ENCODE data around the gene NAP1L4.

The NAP1L4 gene

DNA sequence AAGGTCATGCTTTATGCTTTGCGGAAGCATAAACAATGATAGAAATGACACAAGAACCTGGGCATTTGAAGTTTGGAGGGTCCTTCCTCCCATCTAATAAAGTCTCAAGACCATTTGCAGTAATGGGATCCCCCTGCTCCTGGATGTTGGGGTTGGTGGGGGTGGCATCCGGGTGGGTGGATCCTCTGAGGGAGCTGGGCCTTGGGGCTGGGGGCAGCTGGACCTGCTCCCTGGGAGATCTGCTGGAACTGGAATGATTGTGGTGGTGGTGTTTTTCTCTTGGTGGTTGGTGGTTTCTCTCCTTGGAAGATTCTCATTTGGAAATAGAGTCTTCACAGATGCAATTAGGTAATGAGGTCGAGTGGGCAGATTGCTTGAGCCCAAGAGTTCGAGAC is 2.2 kb upstream of the NAP1L4 start:
- no peak for DNase-seq (ENCODE audit: low read depth, low spot score)

GRCh38 chr11:2992997-2993325 is 832 bp upstream of the NAP1L4 start:
- no peak for DNase-seq (ENCODE audit: low read depth, low spot score)

DNA sequence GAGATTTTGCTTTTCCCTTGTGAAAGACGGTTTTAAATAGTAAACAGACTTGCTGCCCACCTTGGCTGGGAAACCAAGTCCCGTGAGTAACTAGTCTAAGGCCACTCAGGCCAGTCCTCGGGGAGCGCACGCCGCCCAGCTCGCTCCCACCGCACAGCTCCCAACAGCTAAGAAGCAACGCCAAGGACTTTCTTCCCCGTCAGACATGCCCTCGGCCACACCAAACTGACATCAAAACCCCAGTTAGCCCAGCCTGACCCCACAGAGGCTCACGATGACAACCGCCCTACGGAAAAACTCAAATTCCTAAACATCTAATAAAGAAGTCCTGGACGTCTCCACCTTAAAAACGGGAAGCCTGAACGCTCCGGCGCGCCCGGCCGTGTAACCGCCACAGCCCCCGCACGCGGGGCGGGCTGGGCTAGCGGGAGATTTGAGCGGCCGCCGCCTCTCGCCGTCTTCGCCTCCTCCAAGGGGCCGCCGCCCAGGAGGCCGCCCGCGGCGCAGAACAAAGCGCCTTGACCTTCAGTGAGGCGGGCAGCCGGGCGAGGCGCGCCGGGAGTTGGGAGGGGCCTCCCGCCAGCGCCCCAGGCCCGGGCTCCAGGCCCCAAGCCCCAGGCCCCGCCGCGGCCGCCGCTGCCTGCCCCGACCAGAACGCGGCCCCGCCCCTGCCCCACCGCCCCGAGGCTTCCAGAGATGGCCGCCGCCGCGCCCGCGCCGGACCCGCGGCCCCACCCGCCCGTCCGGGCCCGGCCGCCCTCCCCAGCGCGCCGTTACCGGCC is 486 bp downstream of the NAP1L4 start:
- DNase-seq (ENCODE audit: low read depth, low spot score): peak; percentile 56

GRCh38 chr11:2990617-2991451 is 1.3 kb downstream of the NAP1L4 start:
- peak; percentile 35 for DNase-seq (ENCODE audit: low read depth, low spot score)

DNA sequence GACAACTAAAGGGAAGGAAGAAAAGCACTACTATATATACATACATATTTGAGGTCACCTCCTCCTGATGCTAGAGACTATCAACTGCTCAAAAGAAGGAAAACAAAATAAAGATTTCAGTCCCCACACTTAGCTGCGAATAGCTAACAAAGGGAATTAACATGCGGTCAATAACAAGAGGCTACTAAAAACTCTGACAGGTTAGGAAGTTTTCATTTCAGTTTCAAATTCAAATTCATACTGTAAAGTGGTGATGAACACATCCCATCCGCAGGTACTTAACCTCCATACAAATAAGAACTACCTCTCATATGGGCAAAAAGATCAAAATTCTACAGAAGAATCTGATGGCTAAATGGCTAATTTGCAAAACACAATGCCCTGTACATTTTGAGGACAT is 2.6 kb downstream of the NAP1L4 start:
- DNase-seq (ENCODE audit: low read depth, low spot score): no peak

DNA sequence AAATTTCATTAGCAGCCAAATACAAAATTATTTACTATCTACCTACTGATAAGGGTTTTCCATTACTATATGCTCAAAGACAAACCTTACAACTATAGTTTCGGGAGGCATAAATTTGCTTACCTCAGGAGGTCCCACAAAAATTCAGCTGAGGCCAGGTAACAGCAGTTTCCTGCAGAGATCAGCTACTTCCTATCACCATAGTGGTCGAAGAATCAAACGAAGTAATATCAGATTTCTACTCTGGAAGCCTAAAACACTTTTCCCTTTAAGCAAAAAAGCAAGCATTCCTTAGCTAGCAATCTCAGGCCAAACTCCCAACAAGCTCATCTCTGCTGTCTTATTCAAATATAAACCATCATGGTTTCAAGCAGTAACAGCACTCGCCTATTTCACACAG is 3.1 kb downstream of the NAP1L4 start:
- DNase-seq (ENCODE audit: low read depth, low spot score): peak; percentile 21

DNA sequence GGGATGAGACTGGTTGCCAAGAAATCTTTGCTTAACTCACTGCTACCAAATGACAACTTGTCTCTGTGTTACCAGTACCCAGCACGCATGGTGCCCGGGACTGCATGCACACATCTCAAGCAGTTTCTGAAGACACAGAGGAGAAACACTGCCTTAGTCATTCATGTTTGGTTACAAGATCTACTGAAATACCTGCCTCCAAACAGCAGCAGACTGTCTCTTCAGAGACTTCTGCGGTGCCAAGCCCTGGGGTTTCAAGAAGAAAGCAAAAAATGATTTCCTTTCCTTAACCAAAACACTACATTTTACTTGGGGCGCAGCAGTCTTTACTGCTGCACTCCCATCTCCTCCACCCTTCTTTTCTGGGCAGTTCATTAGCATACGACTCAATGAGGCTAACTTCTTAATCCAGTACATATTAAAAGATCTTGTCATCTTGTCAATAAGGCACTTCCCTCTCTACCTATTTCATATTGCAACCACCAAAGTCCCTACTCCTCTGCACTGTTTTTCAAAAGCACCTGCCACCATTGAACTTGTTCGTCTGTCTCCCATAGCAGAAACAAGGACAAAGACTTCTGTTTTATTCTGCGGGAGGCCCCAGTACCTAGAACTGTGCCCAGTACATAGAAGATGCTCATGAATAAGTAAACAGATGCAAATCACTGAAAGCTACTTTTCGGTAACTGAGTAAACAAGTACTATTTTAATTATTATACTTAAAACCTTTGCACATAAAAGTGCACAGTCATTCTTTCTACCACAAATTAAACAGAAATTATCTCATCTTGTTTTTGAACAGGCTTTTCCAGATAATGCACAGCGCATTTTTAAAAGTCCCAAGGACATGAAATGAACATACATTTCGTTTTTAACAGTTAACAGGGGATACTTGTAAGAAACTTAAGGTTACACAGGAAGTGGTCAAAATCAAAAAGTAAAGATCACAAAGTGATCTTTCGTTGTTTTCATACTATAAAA is 4.0 kb downstream of the NAP1L4 start:
- DNase-seq (ENCODE audit: low read depth, low spot score): peak; percentile 15

- DNase-seq (ENCODE audit: low read depth, low spot score): no peak
These were observed 8.2 kb downstream of the NAP1L4 start for GRCh38 chr11:2983908-2984307.

GRCh38 chr11:2982214-2982613 is 9.9 kb downstream of the NAP1L4 start:
- no peak for DNase-seq (ENCODE audit: low read depth, low spot score)

DNA sequence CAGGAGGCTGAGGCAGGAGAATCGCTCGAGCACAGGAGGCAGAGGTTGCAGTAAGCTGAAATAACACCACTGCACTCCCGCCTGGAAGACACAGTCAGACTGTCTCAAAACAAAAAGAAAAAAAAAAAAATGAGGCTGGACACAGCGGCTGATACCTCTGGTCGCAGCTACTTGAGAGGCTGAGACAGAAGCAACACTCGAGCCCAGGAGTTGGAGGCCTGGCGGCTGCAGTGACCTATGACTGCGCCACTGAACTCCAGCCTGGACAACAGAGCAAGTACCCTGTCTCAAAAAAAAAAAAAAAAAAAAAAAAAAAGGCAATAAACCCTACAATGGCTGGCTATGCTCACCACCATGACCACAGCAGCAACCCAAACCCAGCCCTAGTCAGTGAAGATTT is 11.0 kb downstream of the NAP1L4 start:
- no peak for DNase-seq (ENCODE audit: low read depth, low spot score)

GRCh38 chr11:2980168-2980840 is 11.8 kb downstream of the NAP1L4 start:
- DNase-seq (ENCODE audit: low read depth, low spot score): no peak

GRCh38 chr11:2977113-2977512 is 15.0 kb downstream of the NAP1L4 start:
- no peak for DNase-seq (ENCODE audit: low read depth, low spot score)

DNA sequence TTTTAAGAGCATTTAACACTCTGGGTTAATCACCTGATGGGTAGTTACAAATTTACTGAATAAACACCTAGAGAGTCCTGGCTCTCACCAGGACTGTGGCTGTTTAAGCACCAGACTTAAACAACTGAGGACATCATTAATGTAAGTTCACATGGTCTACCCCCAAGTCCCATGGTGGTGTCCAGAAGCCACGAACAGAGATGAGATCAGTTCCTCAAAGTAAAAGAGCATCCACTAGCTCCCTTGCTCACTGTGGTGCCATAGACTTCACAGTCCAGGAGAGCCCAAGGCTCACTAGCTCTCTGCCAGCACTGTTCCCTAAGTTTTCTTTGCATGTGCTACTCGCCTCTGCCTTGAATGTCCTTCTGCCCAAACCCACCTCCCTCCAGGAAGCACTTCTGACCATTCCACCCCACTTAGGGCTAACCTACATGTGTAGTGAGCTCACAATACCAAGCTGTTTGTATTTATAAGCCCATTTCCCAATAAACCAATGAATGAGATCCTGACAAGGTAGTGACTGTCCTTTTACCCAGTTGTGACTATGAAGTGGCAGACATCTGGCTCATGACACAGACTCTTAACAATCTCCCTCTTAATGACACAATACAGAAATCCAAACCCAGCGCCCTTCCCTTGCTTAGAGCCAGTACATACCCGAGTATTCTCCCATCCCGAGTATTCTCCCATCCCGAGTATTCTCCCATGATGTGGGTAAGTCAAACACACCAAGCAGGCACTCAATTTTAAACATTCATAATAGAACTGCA is 15.7 kb downstream of the NAP1L4 start:
- no peak for DNase-seq (ENCODE audit: low read depth, low spot score)

DNA sequence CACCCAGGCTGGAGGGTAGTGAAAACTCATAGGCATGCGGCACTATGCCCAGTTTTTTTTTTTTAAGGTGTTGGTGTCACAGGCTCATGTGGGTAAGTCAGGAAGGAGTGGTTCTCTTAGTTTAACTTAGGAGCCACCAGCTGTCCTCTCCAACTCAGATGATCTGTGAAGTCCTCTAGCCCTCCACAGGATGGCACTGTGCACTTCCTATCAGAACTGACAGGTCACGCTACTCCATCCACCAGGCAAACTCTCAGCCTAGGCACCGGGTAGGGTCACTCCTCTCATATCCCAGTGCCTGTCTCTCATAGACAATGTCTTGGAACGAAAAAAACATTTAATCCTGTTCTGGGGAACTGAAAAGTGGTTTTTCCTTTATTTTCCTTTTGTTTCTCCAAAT is 16.5 kb downstream of the NAP1L4 start:
- DNase-seq (ENCODE audit: low read depth, low spot score): peak; percentile 32

- no peak for DNase-seq (ENCODE audit: low read depth, low spot score)
These were observed 17.9 kb downstream of the NAP1L4 start for GRCh38 chr11:2974272-2974671.

GRCh38 chr11:2968341-2968900 is 23.7 kb downstream of the NAP1L4 start:
- DNase-seq (ENCODE audit: low read depth, low spot score): no peak

DNA sequence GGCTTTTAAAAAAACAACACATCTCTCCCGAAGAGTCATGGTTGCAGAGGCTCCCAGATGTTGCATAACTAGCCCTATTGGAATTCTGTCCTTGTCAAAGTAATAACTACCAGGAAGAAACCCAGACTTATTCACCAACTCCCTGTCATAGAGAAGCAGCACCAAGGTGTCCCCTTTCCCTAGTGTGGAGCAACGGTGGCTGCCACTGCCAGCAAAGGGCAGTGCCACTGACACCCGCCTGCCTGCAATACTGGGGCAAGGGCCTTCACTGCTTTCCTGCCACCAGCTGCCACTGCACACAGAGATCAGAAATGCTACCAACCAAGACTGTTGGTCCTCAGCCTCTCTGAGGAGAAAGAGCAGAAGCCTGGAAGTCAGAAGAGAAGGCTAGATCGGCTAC is 27.3 kb downstream of the NAP1L4 start:
- DNase-seq (ENCODE audit: low read depth, low spot score): no peak

DNA sequence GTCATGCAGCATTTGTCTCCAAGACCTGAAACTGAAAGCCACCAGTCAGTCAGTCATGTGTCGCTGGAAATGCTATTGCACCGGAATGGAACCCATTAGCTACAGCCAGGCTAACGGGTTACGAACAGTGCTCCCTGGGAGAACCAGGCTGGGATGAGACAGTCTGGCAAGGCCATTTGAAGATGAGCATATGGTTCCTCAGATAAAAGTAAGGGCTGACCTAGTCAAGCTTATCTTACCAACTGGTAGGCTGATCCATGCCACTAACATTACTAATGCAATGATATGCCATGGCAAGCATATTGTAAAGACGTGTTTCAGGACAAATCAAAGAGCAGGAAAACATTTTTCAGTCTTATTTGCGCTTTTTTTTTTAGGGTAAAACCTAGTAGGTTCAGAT is 28.4 kb downstream of the NAP1L4 start:
- no peak for DNase-seq (ENCODE audit: low read depth, low spot score)

DNA sequence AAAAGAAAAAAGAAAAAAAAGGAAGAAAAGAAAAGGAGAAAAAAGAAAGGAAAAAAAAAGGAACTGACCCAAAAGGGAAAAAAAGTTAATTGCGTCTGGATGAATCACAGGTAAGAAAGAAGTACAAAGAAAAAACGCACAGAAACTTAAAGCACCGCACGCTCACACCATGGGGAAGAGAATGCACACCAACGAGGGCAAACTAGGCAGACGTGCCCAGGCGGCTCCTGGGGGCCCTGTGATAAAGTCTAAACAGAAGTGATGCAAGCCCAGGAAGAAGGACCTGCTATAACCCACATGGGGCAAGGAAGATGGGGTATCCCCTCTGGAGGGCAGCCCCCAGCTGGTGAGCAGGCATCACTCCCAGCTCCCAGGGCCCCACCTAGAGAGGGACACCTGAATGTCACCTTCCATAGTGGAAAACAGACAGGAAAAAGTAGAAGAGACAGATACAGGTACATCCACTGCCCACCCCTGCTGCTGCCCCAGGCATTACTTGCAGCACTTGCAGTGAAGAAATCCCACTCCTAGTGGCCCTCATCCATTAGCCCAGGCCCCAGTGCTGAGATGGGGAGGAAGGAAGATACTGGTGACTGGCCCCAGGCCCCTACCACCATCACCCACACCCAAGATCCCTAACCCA is 28.9 kb downstream of the NAP1L4 start:
- no peak for DNase-seq (ENCODE audit: low read depth, low spot score)

DNA sequence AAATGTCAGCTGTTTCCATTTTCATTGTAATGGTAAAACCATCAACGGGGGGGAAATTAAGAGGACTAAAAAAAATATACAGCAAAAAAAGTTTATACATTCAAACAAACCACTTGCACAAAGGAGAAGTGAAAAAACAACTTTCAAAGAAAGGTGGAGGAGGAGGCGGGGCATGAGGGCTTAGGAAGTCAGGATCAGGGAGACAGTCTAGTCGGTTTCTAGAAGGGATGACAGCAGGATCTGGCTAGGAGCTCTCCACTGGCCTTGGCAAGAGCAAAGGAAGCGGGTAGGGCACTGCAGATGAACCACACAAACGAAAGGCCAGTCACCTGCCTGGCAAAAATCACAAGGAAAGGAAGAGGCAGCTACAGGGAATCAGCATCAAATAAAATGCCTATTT is 31.0 kb downstream of the NAP1L4 start:
- DNase-seq (ENCODE audit: low read depth, low spot score): no peak

Measured in astrocyte of the hippocampus (primary cell).